ENCODE data around the gene SLC37A2. TPM values are rescaled to one million over a fixed set of nuclear protein-coding genes. Genes with fewer than 3 reads are reported as not detected.

The SLC37A2 gene
- total and polyA plus RNA-seq, 2 donors (not counting 3 experiments of a cell fraction or from before 2014, with no cell fraction given), result 1.1 to 1.7 TPM

- intact Hi-C loops (cut with micrococcal nuclease), result no loop called here
- ChIA-PET CTCF (interaction anchor here (0.5 to 1.4 kb wide), 5 partner anchors 22 to 266 kb away, joined by 3 to 5 read pairs (median 3); partner anchors contain the start of genes ROBO4 and SLC37A2), POLR2A (no interaction called here)
- BruUV-seq (replicated peaks), result no TSS peak
- no peak overlapping the region for H3K4me2 ChIP-seq (ENCODE audit: insufficient read depth, low read length)
- no peak overlapping the region for H3K27ac ChIP-seq (ENCODE audit: insufficient read depth, low read depth, low read length)
- H3K9me1 ChIP-seq (replicated peaks; ENCODE audit: control insufficient read depth, extremely low read depth, insufficient read depth, low read length), result no peaks in the 10 kb centered on the region
- peaks cover 12% of the 10 kb centered on the region for H3K4me1 ChIP-seq (ENCODE audit: control insufficient read depth, extremely low read depth, insufficient read depth, low read length)
- dilution Hi-C loops (cut with MboI; ENCODE audit: extremely low pct_ligation_motif_present, low sequenced_read_pairs), result no loop called here
- no peaks in the 10 kb centered on the region for H3K79me2 ChIP-seq (ENCODE audit: control insufficient read depth, insufficient read depth, low read length)
- no peak overlapping the region for H3K4me3 ChIP-seq (replicated peaks in 1 of 3; ENCODE audit: insufficient read depth in 1 of 3, low read depth in 1 of 3, low read length in 3 of 3)
- H2AFZ ChIP-seq (ENCODE audit: low read depth, low read length), result no peak overlapping the region
- no peaks in the 10 kb centered on the region for H3K36me3 ChIP-seq (ENCODE audit: control insufficient read depth in 2 of 2, extremely low read depth in 1 of 2, insufficient read depth in 2 of 2, low read length in 2 of 2)
- H4K20me1 ChIP-seq (replicated peaks; ENCODE audit: control insufficient read depth, extremely low read depth, insufficient read depth, low read length), result no peaks in the 10 kb centered on the region
- no peaks in the 10 kb centered on the region for H3K27me3 ChIP-seq (ENCODE audit: control insufficient read depth in 2 of 2, insufficient read depth in 2 of 2, low read length in 2 of 2)
- H3K9me3 ChIP-seq (replicated peaks; ENCODE audit: control insufficient read depth, insufficient read depth, low read length), result no peaks in the 10 kb centered on the region
- DNase-seq (ENCODE audit: low read depth, low spot score) (no peak), FAIRE-seq (no peak)
- H3K9ac ChIP-seq (replicated peaks; ENCODE audit: extremely low read depth, insufficient read depth, low read length), result no peak overlapping the region
- TF ChIP-seq MYC (IDR thresholded peaks at IDR 0.05; ENCODE audit: low read depth, low read length) (no peak), POLR2A (IDR thresholded peaks at IDR 0.05; ENCODE audit: low read depth, low read length) (no peak), EZH2 (IDR thresholded peaks at IDR 0.05; ENCODE audit: borderline replicate concordance, low read depth, low read length, severe bottlenecking) (no peak), MAX (IDR thresholded peaks at IDR 0.05; ENCODE audit: insufficient read depth, insufficient read length) (no peak), JUN (IDR thresholded peaks at IDR 0.05; ENCODE audit: borderline replicate concordance, insufficient read depth, insufficient read length, low read depth) (no peak), CTCF (IDR thresholded peaks at IDR 0.05; ENCODE audit: extremely low read depth in 1 of 2, insufficient read depth in 1 of 2, low read depth in 1 of 2, low read length in 2 of 2) (no peak), POLR2AphosphoS5 (IDR thresholded peaks at IDR 0.05; ENCODE audit: insufficient read depth, low read depth, low read length) (no peak), FOS (IDR thresholded peaks at IDR 0.05; ENCODE audit: borderline replicate concordance, insufficient read depth, low read length) (no peak)
Measured at GRCh38 chr11:125085301-125086081, 22.4 kb downstream of the SLC37A2 start.

Data from endothelial cell of umbilical vein (primary cell).